NCI-H82 (cell line): Measurements from ENCODE around the gene ARHGEF7.

Source experiments
- DNase-seq: peaks from one replicate; lab custom pipeline; 2025; lab: John Stamatoyannopoulos, UW

Gene ARHGEF7

GRCh38 chr13:111303559-111303958 lies 188.4 kb downstream of the ARHGEF7 start:
- DNase-seq = no peak

GRCh38 chr13:111304041-111304544 lies 189.0 kb downstream of the ARHGEF7 start:
- DNase-seq = no peak

- DNase-seq = no peak
These were observed 189.6 kb downstream of the ARHGEF7 start for GRCh38 chr13:111304603-111305289.

GRCh38 chr13:111312944-111313590 lies 198.0 kb downstream of the ARHGEF7 start:
- no peak for DNase-seq

- DNase-seq = no peak
These were observed 198.9 kb downstream of the ARHGEF7 start for GRCh38 chr13:111313911-111314425.

GRCh38 chr13:111314852-111315251 lies 199.7 kb downstream of the ARHGEF7 start:
- no peak for DNase-seq

- DNase-seq = no peak
These were observed 200.4 kb downstream of the ARHGEF7 start for GRCh38 chr13:111315347-111315995.

- no peak for DNase-seq
These were observed 201.1 kb downstream of the ARHGEF7 start for GRCh38 chr13:111316161-111316730.

GRCh38 chr13:111317042-111317550 lies 202.0 kb downstream of the ARHGEF7 start:
- DNase-seq = no peak

GRCh38 chr13:111317571-111318345 lies 202.6 kb downstream of the ARHGEF7 start:
- DNase-seq = no peak

GRCh38 chr13:111318386-111318785 lies 203.3 kb downstream of the ARHGEF7 start:
- no peak for DNase-seq

GRCh38 chr13:111319521-111319920 lies 204.4 kb downstream of the ARHGEF7 start:
- no peak for DNase-seq

- DNase-seq = no peak
These were observed 205.1 kb downstream of the ARHGEF7 start, which contains the start of gene TEX29 for GRCh38 chr13:111319998-111320911. Gene TEX29, plus strand, starts transcription at chr13:111320642. Its CDS starts 249 bp downstream, at chr13:111320891.

- no peak for DNase-seq
These were observed 207.1 kb downstream of the ARHGEF7 start for GRCh38 chr13:111322001-111322915.

- no peak for DNase-seq
These were observed 207.8 kb downstream of the ARHGEF7 start for GRCh38 chr13:111322916-111323331.

- no peak for DNase-seq
These were observed 208.4 kb downstream of the ARHGEF7 start for GRCh38 chr13:111323549-111323948.

- no peak for DNase-seq
These were observed 209.0 kb downstream of the ARHGEF7 start for GRCh38 chr13:111323950-111324651.

GRCh38 chr13:111324736-111325135 lies 209.6 kb downstream of the ARHGEF7 start:
- DNase-seq = no peak
